GM21529 (cell line): ENCODE results near the gene RTN4R.

Experiments
- ATAC-seq: cut with Tn5 transposase; IDR thresholded peaks from one replicate; pipeline ENCODE4 v1.9.1; 2021; ENCODE audit not compliant: unreplicated experiment

The RTN4R gene

GRCh38 chr22:20204806-20205205, 63.3 kb downstream of the RTN4R start:
- ATAC-seq = no peak

GRCh38 chr22:20204311-20204710, 63.8 kb downstream of the RTN4R start:
- ATAC-seq = no peak

- no peak for ATAC-seq
Measured at GRCh38 chr22:20203552-20204201, 64.4 kb downstream of the RTN4R start.

GRCh38 chr22:20203142-20203551, 65.0 kb downstream of the RTN4R start:
- ATAC-seq = no peak

GRCh38 chr22:20201837-20202392, 66.2 kb downstream of the RTN4R start:
- no peak for ATAC-seq

GRCh38 chr22:20199906-20200305, 68.2 kb downstream of the RTN4R start:
- no peak for ATAC-seq

GRCh38 chr22:20199413-20199842, 68.7 kb downstream of the RTN4R start:
- ATAC-seq = no peak

GRCh38 chr22:20198557-20199319, 69.4 kb downstream of the RTN4R start:
- ATAC-seq = no peak

GRCh38 chr22:20197407-20198030, 70.6 kb downstream of the RTN4R start:
- no peak for ATAC-seq

GRCh38 chr22:20196094-20196842, 71.8 kb downstream of the RTN4R start:
- no peak for ATAC-seq

GRCh38 chr22:20194681-20195593, 73.2 kb downstream of the RTN4R start:
- ATAC-seq = no peak

- ATAC-seq = no peak
Measured at GRCh38 chr22:20193761-20194494, 74.2 kb downstream of the RTN4R start.

- no peak for ATAC-seq
Measured at GRCh38 chr22:20192972-20193760, 75.0 kb downstream of the RTN4R start.

- no peak for ATAC-seq
Measured at GRCh38 chr22:20192293-20192971, 75.7 kb downstream of the RTN4R start.

- ATAC-seq = no peak
Measured at GRCh38 chr22:20191803-20192202, 76.3 kb downstream of the RTN4R start.
